Tibial nerve (tissue), 3 donors: ENCODE measurements around the gene CRAT.

Source experiments
- CTCF ChIP-seq, 5 experiments: fragments of 200-600 bp in 3 of 5; fragments of 450-650 bp in 2 of 5; sonication (generic) in 3 of 5; IDR thresholded peaks; one replicate each; pipeline ENCODE4 v1.5.1; 2016 to 2019; ENCODE audit warnings: antibody characterized with exemption in 5 of 5, mild to moderate bottlenecking in 3 of 5, moderate library complexity in 2 of 5
- POLR2A ChIP-seq, 2 donors: fragments of 450-650 bp; IDR thresholded peaks; one replicate each; pipeline ENCODE4 v1.6.1; 2017; ENCODE audit warnings: antibody characterized with exemption in 2 of 2, mild to moderate bottlenecking in 2 of 2, moderate library complexity in 2 of 2

- TF ChIP-seq POLR2A (IDR thresholded peaks at IDR 0.05) = no peak
- TF ChIP-seq CTCF (IDR thresholded peaks at IDR 0.05) = no peak
These were observed 21.3 kb downstream of the CRAT start for GRCh38 chr9:129089246-129089645.
